Activated T-cell treated with anti-CD3 and anti-CD28 coated beads for 4 hours (primary cell): ENCODE data around the gene ECI1.

Experiments
- DNase-seq: peaks from one replicate; pipeline ENCODE4 v3.0.0-alpha.2; 2020

ECI1 gene

GRCh38 chr16:2194166-2194834 is 57.1 kb downstream of the ECI1 start:
- no peak for DNase-seq

- no peak for DNase-seq
Observed at GRCh38 chr16:2191446-2191706, 60.0 kb downstream of the ECI1 start.

GRCh38 chr16:2190659-2191445 is 60.5 kb downstream of the ECI1 start:
- DNase-seq = no peak

GRCh38 chr16:2190002-2190658 is 61.3 kb downstream of the ECI1 start:
- DNase-seq = no peak
